Esophagus (tissue), 2 donors: ENCODE results near the gene ABHD1. TPM values are rescaled to one million over a fixed set of nuclear protein-coding genes. Genes with fewer than 3 reads are reported as not detected.

Experiments used
- H3K27ac ChIP-seq, 2 donors: one replicate each; pipeline ENCODE4 v1.5.1; 2013; ENCODE audit warnings: low read depth in 2 of 2, mild to moderate bottlenecking in 2 of 2, inconsistent platforms in 1 of 2, low read length in 1 of 2, moderate library complexity in 1 of 2
- H3K27me3 ChIP-seq, 2 donors: one replicate each; pipeline ENCODE4 v1.6.1; 2013; ENCODE audit warnings: low read length in 2 of 2, control low read depth in 1 of 2, mild to moderate bottlenecking in 1 of 2; ENCODE audit not compliant: insufficient read depth in 2 of 2, control insufficient read depth in 1 of 2
- H3K36me3 ChIP-seq, 2 donors: one replicate each; pipeline ENCODE4 v1.6.1; 2013; ENCODE audit warnings: low read length in 1 of 2; ENCODE audit not compliant: control insufficient read depth in 2 of 2, insufficient read depth in 2 of 2
- H3K4me1 ChIP-seq, 2 donors: one replicate each; pipeline ENCODE4 v1.6.1; 2013; ENCODE audit warnings: low read length in 1 of 2; ENCODE audit not compliant: control insufficient read depth in 2 of 2, insufficient read depth in 2 of 2
- H3K4me3 ChIP-seq, 2 donors: one replicate each; pipeline ENCODE4 v1.5.1; 2013; ENCODE audit warnings: low read length in 2 of 2, mild to moderate bottlenecking in 2 of 2, low read depth in 1 of 2, moderate library complexity in 1 of 2
- H3K9me3 ChIP-seq, 2 donors: one replicate each; pipeline ENCODE4 v1.6.1; 2013; ENCODE audit warnings: mild to moderate bottlenecking in 2 of 2, low read depth in 1 of 2, low read length in 1 of 2, moderate library complexity in 1 of 2; ENCODE audit not compliant: control insufficient read depth in 2 of 2, insufficient read depth in 1 of 2
- WGBS, 2 donors: extraction: QIAGEN DNeasy Blood & Tissue Kit; methylation state at CpG; one replicate each; pipeline ENCODE4 v1.1.7; 2013; 5-methylcytosine and 5-hydroxymethylcytosine counted together
- polyA plus RNA-seq, 2 donors: library from polyadenylated mRNA; stranded (reverse); fragments of 200-250 nt; gene quantifications; one replicate each; pipeline ENCODE4 v1.2.3, GENCODE V29; 2013
- donor health status: healthy with polysubstance abuse.
- donor health status: Bipolar disorder and iron deficiency.

ABHD1 gene
- polyA plus RNA-seq, 2 donors = 0.08 to 0.31 TPM

GRCh38 chr2:27177441-27178351 lies 54.1 kb downstream of the ABHD1 start:
- no peaks in the 10 kb centered on the region for H3K36me3 ChIP-seq
- no peak overlapping the region for H3K27ac ChIP-seq
- no peak overlapping the region for H3K4me3 ChIP-seq
- WGBS, 2 donors = 70 to 75% methylated on average over 15 of the region's 15 CpGs
- H3K27me3 ChIP-seq = no peaks in the 10 kb centered on the region
- H3K9me3 ChIP-seq = no peaks in the 10 kb centered on the region
- no peaks in the 10 kb centered on the region for H3K4me1 ChIP-seq

GRCh38 chr2:27178469-27178868 lies 54.9 kb downstream of the ABHD1 start:
- H3K27ac ChIP-seq = no peak overlapping the region
- H3K27me3 ChIP-seq = no peaks in the 10 kb centered on the region
- 84 to 92% methylated on average over 3 of the region's 3 CpGs for WGBS, 2 donors
- H3K36me3 ChIP-seq = no peaks in the 10 kb centered on the region
- no peaks in the 10 kb centered on the region for H3K4me1 ChIP-seq
- H3K4me3 ChIP-seq = no peak overlapping the region
- H3K9me3 ChIP-seq = no peaks in the 10 kb centered on the region

- Histone ChIP-seq H3K4me3 (no peak overlapping the region), H3K4me1 (no peaks in the 10 kb centered on the region), H3K36me3 (no peaks in the 10 kb centered on the region), H3K27me3 (no peaks in the 10 kb centered on the region), H3K9me3 (no peaks in the 10 kb centered on the region), H3K27ac (no peak overlapping the region)
- WGBS, 2 donors = 61 to 67% methylated on average over 3 of the region's 3 CpGs
Observed at GRCh38 chr2:27179344-27180000, 55.9 kb downstream of the ABHD1 start.

Other genes starting within 250 kb of the ABHD1 start
- 10 to 100 TPM in 1 of 2 donors, 1 to 10 TPM in 1; 7.4 to 13.4 TPM for gene MAPRE3, start 153.2 kb upstream of the ABHD1 start, polyA plus RNA-seq
- 10 to 100 TPM; 29.0 to 35.2 TPM for gene TMEM214, start 90.8 kb upstream of the ABHD1 start, polyA plus RNA-seq
- gene AGBL5, start 72.1 kb upstream of the ABHD1 start, polyA plus RNA-seq = 10 to 100 TPM in 1 of 2 donors, 1 to 10 TPM in 1; 7.6 to 10.6 TPM
- gene OST4, start 52.2 kb upstream of the ABHD1 start, polyA plus RNA-seq = 100 to 1,000 TPM; 203 to 358 TPM
- gene EMILIN1, start 45.2 kb upstream of the ABHD1 start, polyA plus RNA-seq = 10 to 100 TPM; 10.7 to 12.1 TPM
- gene KHK, start 37.0 kb upstream of the ABHD1 start, polyA plus RNA-seq = 1 to 10 TPM; 2.2 to 3.3 TPM
- 1 to 10 TPM; 2.4 to 3.4 TPM for gene CGREF1, start 4.7 kb upstream of the ABHD1 start, polyA plus RNA-seq
- gene PREB, start 10.8 kb downstream of the ABHD1 start, polyA plus RNA-seq = 10 to 100 TPM; 24.1 to 29.7 TPM
- gene PRR30, start 15.6 kb downstream of the ABHD1 start, polyA plus RNA-seq = not detected
- gene TCF23, start 25.2 kb downstream of the ABHD1 start, polyA plus RNA-seq = under 1 TPM in 1 of 2 donors, not detected in 1; 0.02 TPM
- 10 to 100 TPM; 66.2 to 92.7 TPM for gene ATRAID, start 88.2 kb downstream of the ABHD1 start, polyA plus RNA-seq
- 10 to 100 TPM; 11.4 to 13.5 TPM for gene SLC5A6, start 88.5 kb downstream of the ABHD1 start, polyA plus RNA-seq
- 10 to 100 TPM; 16.8 to 18.3 TPM for gene CAD, start 93.6 kb downstream of the ABHD1 start, polyA plus RNA-seq
- under 1 TPM; 0.08 to 0.09 TPM for gene SLC30A3, start 139.2 kb downstream of the ABHD1 start, polyA plus RNA-seq
- gene DNAJC5G, start 151.6 kb downstream of the ABHD1 start, polyA plus RNA-seq = under 1 TPM; 0.05 to 0.14 TPM
- under 1 TPM; 0.05 to 0.18 TPM for gene TRIM54, start 158.6 kb downstream of the ABHD1 start, polyA plus RNA-seq
- 1 to 10 TPM in 1 of 2 donors, under 1 TPM in 1; 0.41 to 1.1 TPM for gene UCN, start 184.6 kb downstream of the ABHD1 start, polyA plus RNA-seq
- gene MPV17, start 199.3 kb downstream of the ABHD1 start, polyA plus RNA-seq = 10 to 100 TPM; 44.9 to 71.2 TPM
- 10 to 100 TPM; 41.5 to 43.8 TPM for gene GTF3C2, start 232.9 kb downstream of the ABHD1 start, polyA plus RNA-seq
- gene EIF2B4, start 246.5 kb downstream of the ABHD1 start, polyA plus RNA-seq = 10 to 100 TPM; 44.1 to 55.5 TPM
- gene SNX17, start 246.8 kb downstream of the ABHD1 start, polyA plus RNA-seq = 10 to 100 TPM; 36.9 to 61.7 TPM